ENCODE results near the gene KDM1A.

The KDM1A gene

DNA sequence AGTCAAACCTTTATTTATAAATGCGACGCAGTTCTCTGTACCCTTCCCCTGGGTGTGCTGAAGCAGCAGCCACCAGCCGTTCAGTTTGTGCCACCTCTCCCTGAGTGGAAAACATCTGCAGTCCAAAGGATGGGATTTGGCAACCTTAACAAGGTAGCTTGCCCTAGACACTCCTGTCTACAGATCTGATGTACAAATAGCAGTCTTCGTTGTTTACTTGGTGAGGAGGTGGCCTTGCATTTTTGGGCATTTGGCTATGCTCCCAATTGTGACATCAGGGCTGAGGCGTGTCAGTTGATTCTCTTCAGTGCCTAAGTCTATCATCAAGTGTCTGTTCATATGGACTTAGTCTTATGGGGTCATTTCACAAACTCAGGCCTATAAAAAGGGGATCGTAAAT is 59.8 kb downstream of the KDM1A start:
- no peak for DNase-seq

- no peak for DNase-seq
These were observed 61.6 kb downstream of the KDM1A start for GRCh38 chr1:23080885-23081284.

DNA sequence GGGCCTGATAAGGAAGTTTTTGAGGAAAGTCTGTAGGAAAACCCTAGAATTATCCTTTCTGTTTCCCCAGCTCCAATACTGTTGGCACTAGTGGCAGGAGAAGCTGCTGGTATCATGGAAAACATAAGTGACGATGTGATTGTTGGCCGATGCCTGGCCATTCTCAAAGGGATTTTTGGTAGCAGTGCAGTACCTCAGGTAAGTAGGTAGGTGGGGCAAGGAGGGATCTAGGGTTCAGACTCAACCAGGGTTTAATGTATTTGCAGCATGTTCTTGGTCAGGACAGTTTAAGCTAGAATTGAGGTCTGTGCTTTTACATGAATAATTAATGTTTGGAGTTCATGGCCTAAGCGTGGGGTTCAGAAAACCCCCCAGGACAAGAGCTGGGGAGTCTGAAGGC is 62.1 kb downstream of the KDM1A start:
- DNase-seq: no peak

- no peak for DNase-seq
These were observed 64.6 kb downstream of the KDM1A start for GRCh38 chr1:23083714-23084480.

DNA sequence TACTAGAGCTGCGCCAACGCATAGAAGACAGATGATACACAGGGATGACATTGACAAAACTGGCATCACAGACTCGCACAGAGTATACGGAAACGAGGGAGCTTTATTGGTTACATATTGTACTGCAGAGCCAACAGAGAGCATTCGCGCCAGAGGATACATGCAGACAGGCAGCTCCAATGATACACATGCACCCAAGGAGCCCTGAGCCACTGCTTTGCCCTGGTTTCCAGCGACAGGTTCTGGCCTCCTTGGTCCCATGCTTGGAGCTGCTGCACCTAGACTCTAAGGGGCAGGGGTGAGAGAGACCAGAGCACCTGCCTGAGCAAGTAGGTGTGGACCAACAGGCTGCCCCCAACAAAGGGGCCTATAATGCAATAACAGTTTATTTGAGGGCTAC is 65.6 kb downstream of the KDM1A start:
- DNase-seq: no peak

- no peak for DNase-seq
These were observed 66.4 kb downstream of the KDM1A start for GRCh38 chr1:23085696-23086095.

DNA sequence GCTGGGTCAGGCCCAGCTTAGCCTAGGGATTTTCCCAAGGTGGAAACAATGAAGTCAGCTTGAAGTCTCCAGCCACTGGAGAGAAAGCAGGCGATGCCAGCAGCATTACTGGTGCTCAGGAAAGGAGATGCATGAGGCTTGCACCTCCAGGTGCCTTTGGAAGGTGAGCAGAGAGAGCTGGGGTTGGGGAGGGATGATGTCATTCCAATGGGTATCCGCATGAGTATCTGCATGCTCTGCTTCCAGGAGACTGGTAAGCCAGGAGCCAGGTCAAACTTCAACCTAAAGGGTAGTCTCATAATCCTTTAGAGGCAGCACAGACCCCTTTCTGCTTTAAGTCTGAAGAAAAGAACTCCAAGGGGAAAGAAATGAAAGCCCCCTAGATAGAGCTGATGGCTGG is 68.8 kb downstream of the KDM1A start:
- DNase-seq: no peak

DNA sequence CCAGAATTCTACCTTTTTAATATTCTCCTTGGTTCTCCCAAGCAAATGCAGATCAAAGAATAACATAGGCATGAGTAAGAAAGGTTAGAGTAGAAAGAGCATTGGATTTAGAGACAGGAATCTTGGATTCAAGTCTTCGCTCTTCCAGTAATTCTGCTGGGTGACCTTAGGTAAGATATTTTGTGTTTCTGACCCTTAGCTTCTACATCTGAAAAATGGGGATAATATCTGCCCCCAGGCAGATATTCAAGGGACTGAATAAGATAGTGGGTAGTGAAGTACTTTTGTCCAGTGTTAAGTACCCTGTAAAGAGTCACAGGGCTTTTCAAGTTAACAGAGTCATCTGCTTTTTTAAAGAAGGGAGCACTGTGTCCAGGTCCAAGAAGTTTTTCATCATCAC is 70.8 kb downstream of the KDM1A start:
- no peak for DNase-seq

DNA sequence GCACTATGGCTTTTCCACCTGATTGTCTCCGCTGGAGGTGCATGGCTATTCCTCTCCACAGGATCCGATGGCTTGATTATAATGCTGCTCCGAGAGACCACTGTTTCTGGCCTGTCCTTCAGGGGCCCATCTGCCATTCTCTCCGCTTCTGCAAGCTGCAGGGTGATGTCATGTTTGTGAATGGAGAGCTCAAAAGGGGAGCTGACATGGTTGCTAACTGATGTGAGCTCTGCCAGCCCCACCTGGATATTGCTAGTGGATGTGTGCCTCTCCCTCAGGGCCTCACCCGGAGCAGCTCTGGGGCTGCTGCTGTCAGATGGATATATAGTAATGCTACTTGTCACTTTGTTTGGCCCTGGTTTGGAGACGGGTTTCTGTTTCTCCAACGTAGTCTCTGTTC is 72.3 kb downstream of the KDM1A start:
- no peak for DNase-seq

- no peak for DNase-seq
These were observed 73.2 kb downstream of the KDM1A start for GRCh38 chr1:23092447-23092846.

GRCh38 chr1:23097316-23097715 is 78.0 kb downstream of the KDM1A start:
- peak; percentile 41 for DNase-seq

- DNase-seq: peak; percentile 51
These were observed 79.3 kb downstream of the KDM1A start for GRCh38 chr1:23098463-23099170.

DNA sequence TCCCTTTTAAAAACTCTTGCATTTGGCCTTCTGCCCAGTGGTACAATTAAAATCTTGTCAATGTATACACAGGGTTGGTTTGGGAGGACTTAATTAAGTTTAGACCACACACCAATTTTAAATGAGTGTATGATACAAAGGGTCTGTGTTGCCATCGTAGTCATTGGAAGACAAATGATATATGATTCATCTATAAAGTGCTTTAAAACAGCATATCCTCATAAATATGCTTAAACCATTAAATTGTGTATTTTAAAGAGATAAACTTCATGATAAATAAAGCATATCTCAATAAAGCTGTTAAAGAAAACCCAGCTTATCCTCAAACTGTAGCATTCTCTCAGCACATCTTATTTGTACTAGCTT is 79.9 kb downstream of the KDM1A start:
- DNase-seq: no peak

- peak; percentile 95 for DNase-seq
These were observed 80.9 kb downstream of the KDM1A start for GRCh38 chr1:23100074-23100748.

DNA sequence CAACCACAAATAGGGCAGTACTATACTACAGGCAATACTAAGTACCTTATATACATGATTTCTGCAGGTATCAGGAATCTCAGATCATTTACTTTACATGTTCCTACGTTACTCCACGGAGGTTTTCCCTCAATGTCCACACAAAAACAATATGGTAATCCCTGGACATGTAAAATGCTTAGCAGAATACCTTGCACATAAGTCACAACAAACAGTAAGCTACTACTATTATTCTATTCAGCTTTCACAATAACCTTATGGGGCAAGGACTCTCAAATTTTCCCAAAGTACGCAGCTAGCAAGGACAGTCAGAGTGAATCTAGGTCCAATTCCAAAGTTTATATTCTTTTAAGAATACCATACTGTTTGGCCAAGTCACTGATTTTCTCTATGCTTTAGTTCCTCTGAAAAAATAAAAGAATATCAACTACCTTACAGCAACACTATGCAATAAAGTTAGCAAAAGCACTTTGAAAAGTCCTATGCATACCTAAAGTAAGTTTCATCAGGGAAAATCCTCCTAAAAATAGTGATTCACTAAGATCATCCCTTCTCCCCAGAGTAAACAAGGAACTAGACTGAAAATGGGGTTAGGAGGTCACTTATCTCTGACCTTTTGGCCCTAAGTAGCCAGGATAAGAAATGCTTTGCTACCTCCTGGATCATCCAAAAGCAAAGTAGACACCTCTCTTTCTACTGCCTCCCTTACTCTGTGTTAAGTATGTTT is 82.0 kb downstream of the KDM1A start:
- peak; percentile 79 for DNase-seq

DNA sequence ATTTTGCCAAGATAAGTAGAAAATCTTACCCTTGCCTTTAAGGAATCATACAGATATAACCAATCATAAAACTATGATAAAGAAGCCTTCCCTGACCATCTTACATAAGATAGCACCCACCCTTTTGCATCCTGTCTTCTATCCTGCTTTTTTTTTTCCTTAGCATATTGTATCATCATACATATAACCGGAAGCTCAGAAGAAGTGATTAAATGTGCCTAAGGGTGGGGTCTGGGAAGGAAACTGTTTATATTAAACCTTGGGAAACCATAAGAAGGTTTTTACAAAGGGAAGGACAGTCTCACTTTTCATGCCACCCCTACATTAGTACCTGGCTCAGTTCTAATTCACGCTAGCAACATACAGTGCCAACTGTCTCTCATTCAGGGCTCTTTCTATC is 82.6 kb downstream of the KDM1A start:
- peak; percentile 38 for DNase-seq

- DNase-seq: peak; percentile 86
These were observed 83.0 kb downstream of the KDM1A start for GRCh38 chr1:23102289-23102688.

DNA sequence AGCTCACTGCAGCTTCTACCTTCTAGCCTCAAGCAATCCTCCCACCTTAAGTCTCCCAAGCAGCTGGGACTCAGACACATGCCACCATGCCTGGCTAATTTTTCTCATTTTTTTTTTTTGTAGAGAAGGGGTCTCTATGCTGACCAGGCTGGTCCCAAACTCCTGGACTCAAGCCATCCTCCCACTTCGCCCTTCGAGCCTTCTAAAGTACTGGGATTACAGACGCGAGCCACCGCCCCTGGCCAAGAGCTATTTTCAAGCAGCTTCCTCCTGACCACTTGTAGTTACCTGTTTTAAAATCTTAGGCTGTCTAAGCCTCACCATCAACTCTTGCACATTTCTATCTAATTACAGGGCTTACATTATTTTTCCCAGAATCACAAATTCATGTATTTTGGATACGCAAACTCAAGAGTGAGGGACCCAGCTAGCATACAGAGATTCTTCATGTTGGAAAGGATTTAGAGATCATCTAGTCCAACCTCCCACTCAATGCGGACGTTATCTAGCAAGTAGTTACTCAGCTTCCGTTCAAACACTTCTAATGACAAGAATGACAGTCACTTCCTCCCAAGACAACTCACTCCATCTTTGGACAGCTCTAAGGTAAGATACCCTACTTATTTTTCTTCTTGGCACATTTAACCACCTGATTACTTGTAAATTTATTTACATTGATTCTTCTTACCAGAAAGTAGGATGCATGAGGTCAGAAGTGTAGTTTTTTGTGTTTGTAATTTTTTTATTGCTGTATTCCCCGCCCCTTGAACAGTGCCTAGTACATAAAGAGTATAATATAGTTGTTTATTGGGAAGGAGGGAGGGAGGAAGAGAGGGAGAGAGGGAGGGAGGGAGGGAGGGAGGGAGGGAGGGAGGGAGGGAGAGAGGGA is 84.0 kb downstream of the KDM1A start:
- DNase-seq: peak; percentile 50

GRCh38 chr1:23108918-23109533 is 89.8 kb downstream of the KDM1A start:
- DNase-seq: no peak

DNA sequence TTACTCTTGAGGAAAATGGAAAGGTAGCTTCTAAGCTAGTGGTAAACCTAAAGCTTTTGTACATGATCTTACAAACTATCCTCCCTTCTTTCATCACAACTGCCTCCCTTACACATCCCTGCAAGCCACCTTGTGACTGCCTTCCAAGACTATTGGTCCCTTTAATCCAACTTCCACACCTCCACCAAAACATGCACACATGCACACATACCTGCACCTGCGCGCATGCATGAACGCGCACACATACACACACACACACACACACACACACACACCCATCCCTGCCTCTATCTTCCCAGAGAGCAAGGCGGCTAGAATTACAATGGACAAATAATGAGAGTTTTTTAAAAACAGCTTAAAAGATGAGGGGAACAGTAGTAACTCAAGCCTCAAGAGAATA is 91.1 kb downstream of the KDM1A start:
- no peak for DNase-seq

DNA sequence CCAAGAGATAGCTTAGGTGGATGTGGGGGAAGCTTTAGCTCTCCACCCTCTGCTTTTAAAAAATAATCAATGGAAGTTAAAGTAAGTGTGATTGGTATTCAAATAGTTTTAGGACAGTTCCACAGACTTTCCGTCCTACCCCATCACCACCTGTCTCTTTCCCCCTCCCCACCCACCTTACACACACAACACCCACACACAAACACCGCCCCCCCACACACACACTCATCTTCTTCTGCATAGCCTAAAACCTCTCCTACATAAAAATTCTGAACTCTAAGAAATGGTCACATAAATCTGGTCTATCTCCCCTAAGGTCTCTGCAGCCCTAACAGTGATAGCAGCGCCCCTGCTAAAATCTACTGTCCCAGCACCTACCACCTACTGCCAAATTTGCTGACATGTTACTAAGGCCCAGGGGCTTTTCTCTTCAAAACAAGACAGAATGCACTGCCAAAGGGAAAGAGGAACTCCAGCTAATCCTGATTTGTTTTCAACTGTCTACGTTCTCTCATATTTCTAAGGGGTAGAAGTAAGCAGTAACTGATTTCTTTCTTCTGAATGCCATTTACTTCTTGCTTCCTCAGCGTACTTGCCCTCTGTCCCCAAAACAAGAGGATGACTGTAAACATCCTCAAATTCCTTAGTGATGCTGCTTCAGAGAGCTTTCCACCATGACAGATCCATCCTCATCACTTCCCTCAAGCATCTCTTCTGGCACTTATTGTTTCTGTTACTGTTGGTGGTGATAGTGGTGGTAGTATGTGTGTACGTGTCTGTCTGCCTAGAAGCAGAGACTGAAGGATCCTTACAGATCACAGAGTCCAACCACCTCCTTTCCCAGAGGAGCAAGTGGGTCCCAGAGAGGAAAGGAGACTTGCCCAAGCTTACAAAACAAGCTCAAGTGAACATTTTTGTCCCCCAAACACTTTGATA is 92.6 kb downstream of the KDM1A start:
- no peak for DNase-seq

All from HCEC 1CT (cell line).